Thoracic aorta (tissue), 2 donors: Measurements from ENCODE around the gene ETNK1. TPM values are rescaled to one million over a fixed set of nuclear protein-coding genes. Genes with fewer than 3 reads are reported as not detected.

Experiments
- ATAC-seq: fragments of 150-250 bp; one replicate; pipeline ENCODE4 v1.8.0; 2017; ENCODE audit warnings: low read depth; ENCODE audit not compliant: insufficient number of reproducible peaks, low FRiP score
- DNase-seq: peaks from one replicate; pipeline ENCODE4 v3.0.0-alpha.2; 2020; ENCODE audit warnings: low spot score
- H3K27ac ChIP-seq, 2 donors: fragments of 200-600 bp; sonication (generic); 1 replicate in 1 of 2; 2 replicates in 1 of 2; pipeline ENCODE4 v1.5.1; 2016; ENCODE audit warnings: mild to moderate bottlenecking in 2 of 2, moderate library complexity in 2 of 2
- H3K27me3 ChIP-seq: fragments of 200-600 bp; sonication (generic); replicated peaks from 2 replicates; pipeline ENCODE4 v1.6.0; 2016; ENCODE audit warnings: mild to moderate bottlenecking; ENCODE audit not compliant: insufficient read depth
- H3K36me3 ChIP-seq: fragments of 200-600 bp; sonication (generic); one replicate; pipeline ENCODE4 v1.5.1; 2016
- H3K4me1 ChIP-seq, 2 donors: fragments of 200-600 bp; sonication (generic); 1 replicate in 1 of 2; 2 replicates in 1 of 2; pipeline versions ENCODE4 v1.5.1 to v1.6.0; 2016; ENCODE audit warnings: low read depth in 2 of 2, mild to moderate bottlenecking in 1 of 2; ENCODE audit not compliant: control insufficient read depth in 1 of 2
- H3K4me3 ChIP-seq: fragments of 200-600 bp; sonication (generic); 2 replicates; pipeline ENCODE4 v1.5.1; 2016; ENCODE audit warnings: mild to moderate bottlenecking
- H3K9me3 ChIP-seq: fragments of 200-600 bp; sonication (generic); 2 replicates; pipeline ENCODE4 v1.5.1; 2016
- CTCF ChIP-seq: fragments of 200-600 bp; sonication (generic); IDR thresholded peaks from one replicate; pipeline ENCODE4 v1.5.1; 2019; ENCODE audit warnings: antibody characterized with exemption
- total RNA-seq, 2 donors: library from RNA; depleted of rRNA; stranded (reverse); fragments of >200 nt; gene quantifications; one replicate each; pipeline versions ENCODE4 v1.1.0 to v1.2.3, GENCODE V29; 2016

The ETNK1 gene
- total RNA-seq, 2 donors from 2014 or later = 24.9 to 38.0 TPM

DNA sequence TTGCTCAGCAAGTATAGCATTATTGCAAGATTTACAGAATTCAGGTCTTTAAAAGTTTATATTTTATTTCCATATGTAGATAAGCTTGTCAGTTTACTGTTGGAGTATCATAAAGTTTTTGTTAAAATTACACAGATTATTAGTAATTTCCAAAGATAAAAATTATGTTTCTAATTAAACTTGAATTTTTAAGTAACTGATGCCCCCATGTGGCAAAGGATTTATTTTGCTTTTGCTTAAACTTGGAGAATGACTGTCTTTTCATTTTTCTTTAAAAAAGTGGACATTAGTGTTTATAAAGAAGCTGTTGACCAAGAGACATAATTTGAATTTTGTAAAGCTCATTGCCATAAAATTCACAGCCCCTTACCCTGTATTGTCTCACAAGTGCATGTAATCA is 45.8 kb downstream of the ETNK1 start:
- Histone ChIP-seq H3K4me3 (no peak overlapping the region), H3K27me3 (no peaks in the 10 kb centered on the region), H3K36me3 (no peaks in the 10 kb centered on the region), H3K27ac (no peak overlapping the region), H3K9me3 (no peaks in the 10 kb centered on the region), H3K4me1 (peaks cover 0 to 7% of the 10 kb centered on the region in 2 donors)
- TF ChIP-seq CTCF = no peak
- DNase-seq = no peak
- no peak for ATAC-seq

DNA sequence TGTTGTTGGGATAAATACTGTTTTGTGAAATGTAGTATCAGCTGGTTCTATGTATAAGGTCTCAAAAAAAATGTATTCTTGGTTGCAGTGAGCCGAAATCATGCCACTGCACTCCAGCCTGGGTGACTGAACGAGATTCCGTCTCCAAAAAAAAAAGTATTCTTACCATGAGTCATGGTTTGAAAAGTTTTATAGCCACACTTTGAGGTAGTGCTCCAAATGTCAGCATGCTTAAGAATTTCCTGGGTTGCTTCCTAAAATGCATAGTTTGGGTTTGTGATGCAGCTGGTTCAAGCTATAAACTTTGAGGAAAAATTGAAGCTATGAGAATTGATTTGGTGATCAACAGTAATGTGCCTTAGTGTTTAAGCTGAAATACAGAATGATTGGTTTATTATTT is 48.0 kb downstream of the ETNK1 start:
- no peaks in the 10 kb centered on the region for H3K9me3 ChIP-seq
- H3K27me3 ChIP-seq = no peaks in the 10 kb centered on the region
- ATAC-seq (no peak), DNase-seq (no peak)
- no peak for TF ChIP-seq CTCF
- H3K27ac ChIP-seq = no peak overlapping the region
- peaks cover 0 to 5% of the 10 kb centered on the region in 2 donors for H3K4me1 ChIP-seq
- H3K4me3 ChIP-seq = no peak overlapping the region
- H3K36me3 ChIP-seq = no peaks in the 10 kb centered on the region

- DNase-seq (no peak), ATAC-seq (no peak)
- Histone ChIP-seq H3K4me3 (no peak overlapping the region), H3K27me3 (no peaks in the 10 kb centered on the region), H3K4me1 (no peaks in the 10 kb centered on the region), H3K36me3 (peaks cover 8% of the 10 kb centered on the region), H3K9me3 (no peaks in the 10 kb centered on the region), H3K27ac (no peak overlapping the region)
- TF ChIP-seq CTCF = no peak
Observed at GRCh38 chr12:22677781-22678574, 53.0 kb downstream of the ETNK1 start.

DNA sequence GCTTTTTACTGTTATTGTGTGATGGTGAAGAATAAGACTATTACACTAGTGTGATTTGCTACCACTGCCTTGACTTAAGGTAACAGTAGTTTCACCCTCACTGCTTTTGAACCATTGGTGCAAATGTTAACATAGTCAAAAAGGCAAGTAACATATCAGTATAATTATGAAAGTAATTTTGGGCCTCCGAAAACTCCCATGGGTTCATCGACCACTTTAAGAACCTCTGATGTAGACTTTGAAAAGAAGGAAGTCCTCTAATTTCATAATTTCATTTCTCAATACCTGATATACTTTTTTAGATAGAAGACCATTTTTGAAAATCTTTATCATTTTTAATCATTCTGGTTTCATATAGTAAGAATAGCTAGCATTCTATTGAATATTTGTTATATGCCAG is 57.7 kb downstream of the ETNK1 start:
- Histone ChIP-seq H3K9me3 (no peaks in the 10 kb centered on the region), H3K4me3 (no peak overlapping the region), H3K27ac (no peak overlapping the region), H3K27me3 (no peaks in the 10 kb centered on the region), H3K36me3 (peaks cover 8% of the 10 kb centered on the region), H3K4me1 (peaks cover 21 to 23% of the 10 kb centered on the region in 2 donors)
- TF ChIP-seq CTCF = no peak
- no peak for ATAC-seq
- no peak for DNase-seq

- H3K4me1 ChIP-seq = peaks cover 26 to 27% of the 10 kb centered on the region in 2 donors
- H3K27ac ChIP-seq = no peak overlapping the region
- no peaks in the 10 kb centered on the region for H3K9me3 ChIP-seq
- peaks cover 8% of the 10 kb centered on the region for H3K36me3 ChIP-seq
- no peak for TF ChIP-seq CTCF
- no peaks in the 10 kb centered on the region for H3K27me3 ChIP-seq
- no peak for ATAC-seq
- no peak overlapping the region for H3K4me3 ChIP-seq
- no peak for DNase-seq
Observed at GRCh38 chr12:22683131-22683530, 58.2 kb downstream of the ETNK1 start.
